Neural crest cell (in vitro differentiated cells): ENCODE results near the gene LYZL1. TPM values are rescaled to one million over a fixed set of nuclear protein-coding genes. Genes with fewer than 3 reads are reported as not detected.
"Not testable (repeated sequence)": the region's sequence is repeated elsewhere in the genome, so short reads cannot be mapped to it uniquely, and the experiment has no call there.

Source experiments
- DNase-seq: peaks from one replicate; pipeline ENCODE4 v3.0.0; 2021; ENCODE audit warnings: low read depth, mixed read lengths, low spot score
- H3K27ac Mint-ChIP-seq: one replicate; pipeline ENCODE4 v1.8.0; 2021; ENCODE audit warnings: mild to moderate bottlenecking, mixed read lengths; ENCODE audit not compliant: unreplicated experiment
- H3K27me3 Mint-ChIP-seq: 2 replicates; pipeline ENCODE4 v1.8.0; 2021; ENCODE audit warnings: low read depth, mild to moderate bottlenecking, mixed read lengths
- H3K36me3 Mint-ChIP-seq: 2 replicates; pipeline ENCODE4 v1.8.0; 2021; ENCODE audit warnings: low read depth, mild to moderate bottlenecking, mixed read lengths
- H3K4me1 Mint-ChIP-seq: 2 replicates; pipeline ENCODE4 v1.8.0; 2021; ENCODE audit warnings: mixed read lengths
- H3K4me3 Mint-ChIP-seq: one replicate; pipeline ENCODE4 v1.8.0; 2021; ENCODE audit warnings: mild to moderate bottlenecking, mixed read lengths
- H3K9me3 Mint-ChIP-seq: 2 replicates; pipeline ENCODE4 v1.8.0; 2021; ENCODE audit warnings: mixed read lengths
- CTCF ChIP-seq: fragments of 200-600 bp; sonication (generic); conservative IDR thresholded peaks from 2 replicates; pipeline ENCODE4 v1.5.0; 2021; ENCODE audit warnings: antibody characterized with exemption, mild to moderate bottlenecking
- long read RNA-seq: library from polyadenylated mRNA; unstranded; transcript quantifications from one replicate; pipeline ENCODE4 v2.0.0, GENCODE V29; 2020
- total RNA-seq: library from RNA; stranded (reverse); gene quantifications from 2 replicates; pipeline ENCODE4 v1.2.1, GENCODE V29; 2021

The LYZL1 gene
- total RNA-seq = not detected in 2 replicates
- long read RNA-seq = 0 reads

DNA sequence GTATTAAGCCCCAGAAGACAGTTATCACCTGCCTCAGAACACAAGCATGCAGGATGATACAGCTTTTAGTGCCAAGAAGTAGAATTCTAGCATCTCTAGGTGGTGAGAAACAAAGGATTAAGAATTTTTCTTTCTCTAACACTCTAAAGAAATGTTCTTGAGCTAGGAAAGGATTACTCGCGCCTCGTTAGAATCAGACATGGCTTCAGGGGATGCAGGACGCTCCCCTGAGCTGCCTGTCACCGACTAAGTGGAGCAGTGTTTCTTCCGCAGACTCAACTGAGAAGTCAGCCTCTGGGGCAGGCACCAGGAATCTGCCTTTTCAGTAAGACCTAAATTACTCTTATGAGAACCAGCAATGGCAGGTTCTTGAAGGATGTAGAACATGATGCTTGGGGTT, at the start of gene LYZL1:
LYZL1 (plus strand) TSS at position 165 of the 400 bp plus-strand sequence. CDS start 2,798 bp downstream, outside the sequence.
- not testable (repeated sequence) for H3K4me1 Mint-ChIP-seq, DNase-seq, H3K9me3 Mint-ChIP-seq, H3K27ac Mint-ChIP-seq, H3K36me3 Mint-ChIP-seq, H3K4me3 Mint-ChIP-seq, H3K27me3 Mint-ChIP-seq

GRCh38 chr10:29239569-29240472, 49.0 kb upstream of the LYZL1 start:
- Mint-ChIP-seq H3K9me3 (peaks cover 2% of the 10 kb centered on the region), H3K4me1 (peaks cover 38% of the 10 kb centered on the region), H3K4me3 (no peak overlapping the region), H3K27me3 (no peaks in the 10 kb centered on the region), H3K27ac (no peak overlapping the region), H3K36me3 (no peaks in the 10 kb centered on the region)
- TF ChIP-seq CTCF = peak; percentile 55
- DNase-seq = no peak

DNA sequence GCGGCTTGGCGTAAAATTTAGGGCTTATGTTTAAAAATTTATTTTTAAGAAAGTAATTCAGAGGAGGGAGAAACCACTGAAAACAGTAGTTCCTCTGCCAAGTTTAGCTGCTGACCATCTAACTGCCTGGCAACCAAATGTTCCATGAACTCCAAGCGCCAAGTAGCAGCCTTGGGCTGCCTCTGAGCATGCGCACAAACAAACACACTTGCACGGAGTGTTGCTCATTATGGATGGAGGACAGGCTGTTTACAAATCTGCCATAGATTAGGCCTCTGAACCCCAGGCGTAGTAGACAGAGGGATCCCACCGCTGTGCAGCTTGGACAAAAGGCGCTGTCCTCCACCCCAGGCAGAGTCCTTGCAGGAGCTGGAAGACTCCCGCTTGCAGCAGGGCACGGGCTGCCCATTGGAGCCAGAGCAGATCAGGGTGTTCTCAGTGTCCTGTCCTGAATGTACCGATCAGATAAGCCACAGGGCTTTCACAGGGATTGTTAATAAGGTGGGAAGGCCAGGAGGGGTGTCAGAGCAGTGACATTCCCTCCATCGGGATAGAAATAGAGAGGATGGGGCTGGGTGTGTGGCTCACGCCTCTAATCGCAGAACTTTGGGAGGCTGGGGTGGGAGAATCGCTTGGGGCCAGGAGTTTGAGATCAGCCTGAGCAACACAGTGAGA, 47.7 kb upstream of the LYZL1 start:
- Mint-ChIP-seq H3K9me3 (no peaks in the 10 kb centered on the region), H3K4me3 (no peak overlapping the region)

GRCh38 chr10:29241925-29242324, 46.9 kb upstream of the LYZL1 start:
- no peaks in the 10 kb centered on the region for H3K9me3 Mint-ChIP-seq
- no peak for TF ChIP-seq CTCF
- no peak overlapping the region for H3K4me3 Mint-ChIP-seq
- DNase-seq = no peak
- no peaks in the 10 kb centered on the region for H3K36me3 Mint-ChIP-seq
- H3K27me3 Mint-ChIP-seq = no peaks in the 10 kb centered on the region
- H3K27ac Mint-ChIP-seq = no peak overlapping the region
- peaks cover 44% of the 10 kb centered on the region for H3K4me1 Mint-ChIP-seq

More for the DNA sequence above, 47.7 kb upstream of the LYZL1 start:
- peak overlapping the region; percentile 24 for H3K27ac Mint-ChIP-seq
- DNase-seq = no peak
- H3K27me3 Mint-ChIP-seq = no peaks in the 10 kb centered on the region
- no peaks in the 10 kb centered on the region for H3K36me3 Mint-ChIP-seq
- no peak for TF ChIP-seq CTCF
- H3K4me1 Mint-ChIP-seq = peaks cover 41% of the 10 kb centered on the region

DNA sequence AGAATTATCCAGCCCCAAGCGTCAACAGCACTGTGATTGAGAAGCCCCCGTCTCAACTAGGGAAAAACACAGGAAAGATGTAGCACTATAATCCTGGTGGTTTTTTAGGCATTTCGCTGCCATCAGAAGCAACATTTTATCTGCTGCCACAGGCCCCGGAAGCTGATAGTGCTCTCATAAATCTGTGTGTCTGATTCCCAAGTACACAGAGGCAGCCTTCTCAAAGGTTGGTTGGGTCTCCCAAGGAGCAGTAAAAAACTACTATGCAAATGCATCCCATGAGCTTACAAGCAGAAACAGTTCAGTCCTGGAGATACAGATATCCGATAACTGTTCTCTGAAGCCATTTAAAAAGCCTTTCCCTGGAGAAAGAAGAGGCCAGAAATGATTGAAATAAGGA, 45.8 kb upstream of the LYZL1 start:
- Mint-ChIP-seq H3K27ac (no peak overlapping the region), H3K9me3 (no peaks in the 10 kb centered on the region)

More for the DNA sequence above, 45.8 kb upstream of the LYZL1 start:
- H3K36me3 Mint-ChIP-seq = no peaks in the 10 kb centered on the region
- DNase-seq = no peak
- H3K4me3 Mint-ChIP-seq = no peak overlapping the region
- H3K27me3 Mint-ChIP-seq = no peaks in the 10 kb centered on the region
- no peak for TF ChIP-seq CTCF
- peaks cover 42% of the 10 kb centered on the region for H3K4me1 Mint-ChIP-seq
